NCI-H1930 (cell line): ENCODE data around the gene MT1HL1.
"Not testable (repeated sequence)": the region's sequence is repeated elsewhere in the genome, so short reads cannot be mapped to it uniquely, and the experiment has no call there.

Experiments used
- DNase-seq, 2 experiments: peaks; one replicate each; lab custom pipeline; 2025; lab: John Stamatoyannopoulos, UW

MT1HL1 gene

GRCh38 chr1:236975461-236975860, 28.8 kb downstream of the MT1HL1 start:
- no peak for DNase-seq

GRCh38 chr1:236974025-236974424, 30.2 kb downstream of the MT1HL1 start:
- not testable (repeated sequence) for DNase-seq

GRCh38 chr1:236966636-236967035, 37.6 kb downstream of the MT1HL1 start:
- DNase-seq: no peak

GRCh38 chr1:236963920-236964319, 40.3 kb downstream of the MT1HL1 start:
- DNase-seq: no peak

GRCh38 chr1:236959112-236959511, 45.1 kb downstream of the MT1HL1 start:
- DNase-seq: no peak

- no peak for DNase-seq
Observed at GRCh38 chr1:236957235-236957634, 47.0 kb downstream of the MT1HL1 start.
